Naive thymus-derived CD4-positive, alpha-beta T cell (primary cell): ENCODE data around the gene RHOJ. TPM values are rescaled to one million over a fixed set of nuclear protein-coding genes. Genes with fewer than 3 reads are reported as not detected.

Experiments
- polyA plus RNA-seq, 2 donors: library from polyadenylated mRNA; unstranded; fragments of 300-500 nt; fragmentation: Illumina TruSeq; gene quantifications; one replicate each; pipeline ENCODE4 v1.2.3, GENCODE V29; 2021
- total RNA-seq, 6 experiments: library from RNA in 5 of 6; stranded (reverse) in 5 of 6; gene quantifications; 1 replicate in 5 of 6; 2 replicates in 1 of 6; pipeline ENCODE4 v1.2.3 and lab custom pipeline; 2021 to 2026

The RHOJ gene
- total and polyA plus RNA-seq, 7 experiments from 2014 or later: not detected

Other genes starting within 250 kb of the RHOJ start
- gene KCNH5, start 159.0 kb upstream of the RHOJ start, total RNA-seq: not detected
- not detected for gene KCNH5, start 159.0 kb upstream of the RHOJ start, polyA plus RNA-seq
- not detected for gene GPHB5, start 114.5 kb downstream of the RHOJ start, total RNA-seq
- not detected for gene GPHB5, start 114.5 kb downstream of the RHOJ start, polyA plus RNA-seq